WTC11 (cell line): ENCODE results near the gene RPS6KA2. TPM values are rescaled to one million over a fixed set of nuclear protein-coding genes. Genes with fewer than 3 reads are reported as not detected.
A peak's percentile ranks its signal among the peaks of the same experiment; 100 is the strongest.

Source experiments
- ATAC-seq: fragments of 200-7000 bp; cut with Tn5 transposase; 2 replicates; pipeline ENCODE4 v1.10.0; 2021; ENCODE audit warnings: mild to moderate bottlenecking, moderate library complexity
- CTCF ChIA-PET: fragments of 300-600 bp; sonication (Branson Sonifier 250); formaldehyde crosslinking; loops from one replicate; lab custom pipeline; 2021; ENCODE audit warnings: antibody characterized with exemption; lab: Charles Lee
- POLR2A ChIA-PET: fragments of 350-600 bp; sonication (Branson Sonifier 250); formaldehyde crosslinking; loops from one replicate; lab custom pipeline; 2021; ENCODE audit warnings: antibody characterized with exemption; lab: Charles Lee
- DNase-seq: peaks from one replicate; pipeline ENCODE4 v3.0.0; 2021; ENCODE audit warnings: low spot score
- H3K27ac Mint-ChIP-seq: 2 replicates; pipeline ENCODE4 v1.8.0; 2021; ENCODE audit warnings: mixed read lengths
- H3K27me3 Mint-ChIP-seq: 2 replicates; pipeline ENCODE4 v1.8.0; 2021; ENCODE audit warnings: low read depth, mild to moderate bottlenecking, moderate library complexity, mixed read lengths
- H3K36me3 Mint-ChIP-seq: 2 replicates; pipeline ENCODE4 v1.8.0; 2021; ENCODE audit warnings: mixed read lengths
- H3K4me1 Mint-ChIP-seq: 2 replicates; pipeline ENCODE4 v1.8.0; 2022; ENCODE audit warnings: mixed read lengths
- H3K4me3 Mint-ChIP-seq: 2 replicates; pipeline ENCODE4 v1.8.0; 2021; ENCODE audit warnings: mild to moderate bottlenecking, moderate library complexity, mixed read lengths
- H3K9me3 Mint-ChIP-seq: 2 replicates; pipeline ENCODE4 v1.8.0; 2021; ENCODE audit warnings: mixed read lengths
- AR ChIP-seq: fragments of 250-450 bp; sonication (Bioruptor Pico); IDR thresholded peaks from 2 replicates; pipeline ENCODE4 v1.9.0; 2021; ENCODE audit warnings: mild to moderate bottlenecking
- ARID4B ChIP-seq: sonication (generic); formaldehyde crosslinking; IDR thresholded peaks from 2 replicates; pipeline ENCODE4 v1.8.0; 2023; ENCODE audit warnings: missing genetic modification reagents, mild to moderate bottlenecking, borderline replicate concordance
- ATF2 ChIP-seq: sonication (generic); formaldehyde crosslinking; IDR thresholded peaks from 2 replicates; pipeline ENCODE4 v1.8.1; 2022; ENCODE audit warnings: low read depth, missing genetic modification reagents, borderline replicate concordance
- CTCF ChIP-seq: fragments of 200-600 bp; IDR thresholded peaks from 2 replicates; pipeline ENCODE4 v1.8.0; 2022; ENCODE audit warnings: antibody characterized with exemption
- E2F5 ChIP-seq: sonication (generic); formaldehyde crosslinking; IDR thresholded peaks from 2 replicates; pipeline ENCODE4 v1.8.1; 2022; ENCODE audit warnings: mild to moderate bottlenecking, moderate library complexity, missing genetic modification reagents
- FOXP1 ChIP-seq: sonication (generic); formaldehyde crosslinking; IDR thresholded peaks from 2 replicates; pipeline ENCODE4 v1.8.0; 2022; ENCODE audit warnings: missing genetic modification reagents, mild to moderate bottlenecking, moderate library complexity, borderline replicate concordance
- GABPB1 ChIP-seq: sonication (generic); formaldehyde crosslinking; IDR thresholded peaks from 2 replicates; pipeline ENCODE4 v1.8.1; 2023; ENCODE audit warnings: mild to moderate bottlenecking, missing genetic modification reagents
- IRF2 ChIP-seq: sonication (generic); formaldehyde crosslinking; IDR thresholded peaks from 2 replicates; pipeline ENCODE4 v1.8.0; 2022; ENCODE audit warnings: low read depth, missing genetic modification reagents, borderline replicate concordance
- JUN ChIP-seq: sonication (generic); formaldehyde crosslinking; IDR thresholded peaks from 2 replicates; pipeline ENCODE4 v1.8.0; 2023; ENCODE audit warnings: mild to moderate bottlenecking, missing genetic modification reagents
- MLX ChIP-seq: sonication (generic); formaldehyde crosslinking; IDR thresholded peaks from 2 replicates; pipeline ENCODE4 v1.8.1; 2023; ENCODE audit warnings: mild to moderate bottlenecking, missing genetic modification reagents, moderate library complexity
- MYBL2 ChIP-seq: sonication (generic); formaldehyde crosslinking; IDR thresholded peaks from 2 replicates; pipeline ENCODE4 v1.8.1; 2023; ENCODE audit warnings: mild to moderate bottlenecking, moderate library complexity, missing genetic modification reagents
- PRRX2 ChIP-seq: fragments of 250-450 bp; sonication (Bioruptor Pico); IDR thresholded peaks from 2 replicates; pipeline ENCODE4 v1.8.0; 2021; ENCODE audit warnings: mild to moderate bottlenecking
- RELA ChIP-seq: sonication (generic); formaldehyde crosslinking; IDR thresholded peaks from 2 replicates; pipeline ENCODE4 v1.8.1; 2022; ENCODE audit warnings: missing genetic modification reagents, mild to moderate bottlenecking, borderline replicate concordance
- STAT6 ChIP-seq: sonication (generic); formaldehyde crosslinking; conservative IDR thresholded peaks from 2 replicates; pipeline ENCODE4 v1.8.1; 2023; ENCODE audit warnings: mild to moderate bottlenecking, low read depth, missing genetic modification reagents, moderate library complexity
- ZNF232 ChIP-seq: sonication (generic); formaldehyde crosslinking; IDR thresholded peaks from 2 replicates; pipeline ENCODE4 v1.8.0; 2022; ENCODE audit warnings: mild to moderate bottlenecking, missing genetic modification reagents
- ZNF416 ChIP-seq: fragments of 250-450 bp; sonication (Bioruptor Pico); IDR thresholded peaks from 2 replicates; pipeline ENCODE4 v1.9.0; 2021; ENCODE audit warnings: mild to moderate bottlenecking, inconsistent platforms
- total RNA-seq: library from RNA; stranded (reverse); gene quantifications from 3 replicates; pipeline ENCODE4 v1.2.3, GENCODE V29; 2021

Gene RPS6KA2
- total RNA-seq, 1 experiment from 2014 or later: 24.2 TPM

- POLR2A ChIA-PET: no interaction called here
- peaks cover 8% of the 10 kb centered on the region for H3K27me3 Mint-ChIP-seq
- peaks cover 13% of the 10 kb centered on the region for H3K36me3 Mint-ChIP-seq
- H3K4me3 Mint-ChIP-seq: 0 out of 2 replicates have a peak overlapping the region, but pooled peaks have one; percentile 9
- DNase-seq: no peak
- H3K4me1 Mint-ChIP-seq: peaks cover 59% of the 10 kb centered on the region
- H3K9me3 Mint-ChIP-seq: no peaks in the 10 kb centered on the region
- TF ChIP-seq GABPB1 (CRISPR knock-in tag): no peak
- TF ChIP-seq STAT6 (CRISPR knock-in tag): no peak
- no peak for TF ChIP-seq FOXP1 (CRISPR knock-in tag)
- no peak for TF ChIP-seq E2F5 (CRISPR knock-in tag)
- TF ChIP-seq IRF2 (CRISPR knock-in tag): no peak
- TF ChIP-seq PRRX2: no peak
- TF ChIP-seq, all 79 proteins: peak for 0
- no peak; the same call in 1 of the 2 replicates for ATAC-seq
- H3K27ac Mint-ChIP-seq: peak overlapping the region; percentile 20
- CTCF ChIA-PET: interaction anchor here (1.1 to 1.8 kb wide), 2 partner anchors 155 to 312 kb away, joined by 3 to 4 read pairs; partner anchors contain the start of gene PRR18
Observed at GRCh38 chr6:166620478-166621113, 6.5 kb downstream of the RPS6KA2 start.

GRCh38 chr6:166619912-166620311 lies 7.1 kb downstream of the RPS6KA2 start:
- Mint-ChIP-seq H3K4me1 (peaks cover 60% of the 10 kb centered on the region), H3K27me3 (0 out of 2 replicates have a peak, but pooled peaks cover 2% of the 10 kb centered on the region), H3K4me3 (no peak overlapping the region), H3K27ac (no peak overlapping the region), H3K9me3 (no peaks in the 10 kb centered on the region), H3K36me3 (peaks cover 13% of the 10 kb centered on the region)
- POLR2A ChIA-PET: no interaction called here
- no peak for DNase-seq
- no peak for ATAC-seq
- CTCF ChIA-PET: interaction anchor here (1.8 kb wide), 1 partner anchor 155 kb away, joined by 4 read pairs; no protein-coding TSS in a partner anchor
- no peak for TF ChIP-seq ZNF416
- TF ChIP-seq MYBL2: no peak
- TF ChIP-seq ATF2: no peak
- TF ChIP-seq MLX (CRISPR knock-in tag): no peak
- TF ChIP-seq CTCF: no peak
- no peak for TF ChIP-seq RELA
- no peak for TF ChIP-seq ZNF232 (CRISPR knock-in tag)
- TF ChIP-seq AR: no peak
- no peak for TF ChIP-seq GABPB1 (CRISPR knock-in tag)
- no peak for TF ChIP-seq JUN (CRISPR knock-in tag)
- no peak for TF ChIP-seq ARID4B (CRISPR knock-in tag)
